GM18526 (cell line): ENCODE measurements around the gene SF3A1.

Source experiments
- POLR2A ChIP-seq: IDR thresholded peaks from 3 replicates; pipeline ENCODE4 v1.6.1; 2011; ENCODE audit not compliant: insufficient read length; ENCODE audit errors: extremely low read depth

The SF3A1 gene, protein sequence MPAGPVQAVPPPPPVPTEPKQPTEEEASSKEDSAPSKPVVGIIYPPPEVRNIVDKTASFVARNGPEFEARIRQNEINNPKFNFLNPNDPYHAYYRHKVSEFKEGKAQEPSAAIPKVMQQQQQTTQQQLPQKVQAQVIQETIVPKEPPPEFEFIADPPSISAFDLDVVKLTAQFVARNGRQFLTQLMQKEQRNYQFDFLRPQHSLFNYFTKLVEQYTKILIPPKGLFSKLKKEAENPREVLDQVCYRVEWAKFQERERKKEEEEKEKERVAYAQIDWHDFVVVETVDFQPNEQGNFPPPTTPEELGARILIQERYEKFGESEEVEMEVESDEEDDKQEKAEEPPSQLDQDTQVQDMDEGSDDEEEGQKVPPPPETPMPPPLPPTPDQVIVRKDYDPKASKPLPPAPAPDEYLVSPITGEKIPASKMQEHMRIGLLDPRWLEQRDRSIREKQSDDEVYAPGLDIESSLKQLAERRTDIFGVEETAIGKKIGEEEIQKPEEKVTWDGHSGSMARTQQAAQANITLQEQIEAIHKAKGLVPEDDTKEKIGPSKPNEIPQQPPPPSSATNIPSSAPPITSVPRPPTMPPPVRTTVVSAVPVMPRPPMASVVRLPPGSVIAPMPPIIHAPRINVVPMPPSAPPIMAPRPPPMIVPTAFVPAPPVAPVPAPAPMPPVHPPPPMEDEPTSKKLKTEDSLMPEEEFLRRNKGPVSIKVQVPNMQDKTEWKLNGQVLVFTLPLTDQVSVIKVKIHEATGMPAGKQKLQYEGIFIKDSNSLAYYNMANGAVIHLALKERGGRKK

DNA sequence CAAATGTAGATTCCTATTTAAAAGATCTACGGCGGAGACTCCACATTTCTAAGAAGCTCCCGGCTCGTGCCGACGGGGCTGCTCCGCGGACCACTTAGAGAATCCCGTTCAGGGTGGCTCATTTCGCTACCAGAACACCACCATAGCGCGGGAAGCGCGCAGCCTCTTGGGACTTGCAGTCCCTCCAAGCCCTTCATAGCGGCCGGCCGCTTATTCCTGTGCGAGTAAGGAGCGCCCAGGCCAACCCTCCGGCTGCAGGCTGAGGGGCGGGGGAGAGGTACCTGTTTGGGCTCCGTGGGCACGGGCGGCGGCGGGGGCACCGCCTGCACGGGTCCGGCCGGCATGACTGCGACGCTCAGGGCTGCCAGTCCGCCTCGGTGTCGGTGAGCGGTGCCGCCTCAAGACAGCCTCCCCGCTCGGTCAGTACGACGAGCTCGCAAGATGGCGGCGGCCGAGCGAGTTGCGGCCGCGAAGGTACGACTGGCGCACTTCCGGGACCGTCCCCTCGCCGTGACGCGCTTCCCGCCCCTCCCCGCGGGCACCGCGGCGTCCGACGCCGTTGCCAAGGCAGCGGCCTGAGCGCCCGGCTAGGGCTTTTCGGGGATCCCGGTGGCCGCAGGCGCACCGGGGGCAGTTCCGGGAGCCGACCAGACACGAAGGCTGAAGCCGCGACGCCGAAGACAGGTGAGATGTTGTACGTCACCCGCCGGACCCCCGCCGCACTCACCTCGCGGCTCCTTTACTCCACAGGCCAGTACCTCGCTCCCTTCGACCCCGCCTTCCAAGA is at the start of gene SF3A1, which contains the start of gene CCDC157:
SF3A1 (minus strand) TSS at position 446 of the 787 bp plus-strand sequence; CDS start at position 344, 102 bp downstream.
CCDC157 (plus strand) TSS at position 559 of the 787 bp plus-strand sequence. CDS start 8,994 bp downstream, outside the sequence.
- TF ChIP-seq POLR2A: peak; percentile 94

DNA sequence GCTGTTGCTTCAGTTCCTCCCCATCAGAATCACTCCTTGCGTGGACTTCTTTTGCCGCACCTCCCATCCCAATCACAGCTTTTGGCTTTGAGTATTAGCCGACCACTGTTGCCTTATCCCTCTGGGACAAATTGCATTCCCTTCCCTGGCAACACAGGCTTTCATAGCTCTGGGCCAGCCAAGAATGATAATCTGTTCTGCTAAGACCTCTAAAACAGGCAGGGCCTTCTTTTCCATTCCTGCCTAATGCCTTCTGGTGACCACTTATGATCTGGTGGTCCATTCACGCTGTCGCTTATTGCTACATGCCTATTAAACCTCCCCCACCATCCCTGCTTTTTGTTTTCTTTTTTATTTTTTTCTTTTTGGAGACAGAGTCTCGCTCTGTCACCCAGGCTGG is 49.7 kb upstream of the SF3A1 start:
- TF ChIP-seq POLR2A: no peak

DNA sequence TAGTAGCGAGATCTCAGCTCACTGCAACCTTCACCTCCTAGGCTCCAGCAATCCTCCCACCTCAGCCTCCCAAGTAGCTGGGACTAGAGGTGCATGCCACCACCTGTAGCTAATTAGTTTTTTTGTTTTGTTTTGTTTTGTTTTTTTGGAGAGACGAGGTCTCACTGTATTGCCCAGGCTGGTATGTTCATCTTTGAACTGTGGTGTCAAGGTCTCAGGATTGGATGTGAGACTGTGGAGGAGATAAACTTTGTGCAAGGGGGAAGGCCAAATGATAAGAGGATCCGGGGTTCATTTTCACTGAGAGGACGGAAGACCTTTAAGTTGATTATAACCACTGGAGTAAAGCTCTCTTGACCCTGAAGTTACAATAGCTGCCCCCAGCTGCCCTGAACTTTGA is 49.0 kb upstream of the SF3A1 start:
- TF ChIP-seq POLR2A: no peak

DNA sequence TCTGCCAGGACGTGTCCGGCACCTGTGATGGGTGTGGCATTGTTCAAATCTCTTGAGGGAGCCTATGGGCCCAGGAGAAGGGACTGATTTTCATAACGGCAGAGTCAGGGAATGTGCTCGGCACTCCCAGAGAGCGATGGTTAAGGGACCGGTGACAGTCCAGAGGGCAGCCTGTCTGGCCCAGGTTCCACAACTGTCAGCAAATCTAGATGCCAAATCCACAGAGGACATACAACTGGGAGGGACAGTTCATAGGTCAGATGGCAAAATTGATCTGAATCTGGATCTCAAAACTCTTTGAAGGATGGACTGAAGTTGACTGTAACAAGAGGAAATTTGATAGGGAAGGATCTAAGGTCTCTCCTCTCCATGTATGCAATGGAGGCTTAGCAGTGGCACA is 47.6 kb upstream of the SF3A1 start:
- no peak for TF ChIP-seq POLR2A

DNA sequence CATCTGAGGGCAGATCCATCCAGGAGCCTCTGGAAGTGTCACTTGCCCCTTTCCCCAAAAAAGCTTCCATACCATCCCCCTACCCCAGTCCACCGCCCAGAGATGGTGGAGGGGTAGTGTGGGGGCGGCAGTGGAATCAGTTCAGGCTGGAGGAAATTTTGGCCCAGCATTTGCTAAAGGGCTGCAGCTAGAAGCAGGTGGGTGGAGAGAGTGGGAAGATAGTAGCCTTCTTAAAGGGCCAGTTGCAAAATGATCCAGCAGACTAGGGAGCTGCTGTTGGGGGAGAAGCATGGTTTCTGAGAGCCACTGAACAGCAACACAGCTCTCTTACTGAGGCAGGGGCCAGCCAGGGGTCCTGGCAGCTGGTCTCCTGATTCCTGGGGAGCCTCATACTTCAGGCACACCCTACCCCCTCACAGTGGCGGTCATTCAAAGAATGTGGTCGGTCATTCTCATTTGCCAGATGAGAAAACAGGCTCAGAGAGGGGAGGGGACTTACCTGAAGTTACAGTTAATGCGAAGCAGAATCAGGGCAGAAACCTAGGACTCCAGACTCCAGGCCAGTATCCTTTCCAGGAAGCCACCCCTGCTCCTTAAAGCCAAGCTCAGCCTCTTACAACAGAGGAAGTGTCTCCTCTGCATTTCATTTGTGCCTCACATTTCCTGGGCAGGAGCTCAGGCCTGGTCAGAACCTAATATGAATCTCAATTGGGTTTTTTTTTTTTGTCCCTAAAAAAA is 45.5 kb upstream of the SF3A1 start:
- TF ChIP-seq POLR2A: no peak

DNA sequence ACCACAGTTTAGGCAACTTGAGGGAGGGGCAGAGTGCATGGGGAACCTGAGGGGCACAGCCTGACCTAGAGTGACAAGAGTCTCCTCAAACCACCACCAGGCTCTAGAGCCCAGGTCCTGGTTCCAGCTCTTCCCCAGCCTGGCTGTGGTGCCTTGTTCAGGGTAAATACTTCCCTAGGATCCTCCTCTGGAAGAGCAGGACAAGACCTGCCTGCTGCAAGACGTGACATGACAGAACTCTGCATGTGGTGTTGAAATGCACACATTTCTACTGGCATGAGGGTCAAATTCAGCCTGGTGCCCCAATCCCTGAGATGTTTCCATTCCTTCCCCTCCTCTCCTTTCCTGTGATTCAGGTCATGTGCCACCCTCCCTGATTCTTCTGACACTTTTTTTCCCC is 43.5 kb upstream of the SF3A1 start:
- no peak for TF ChIP-seq POLR2A

DNA sequence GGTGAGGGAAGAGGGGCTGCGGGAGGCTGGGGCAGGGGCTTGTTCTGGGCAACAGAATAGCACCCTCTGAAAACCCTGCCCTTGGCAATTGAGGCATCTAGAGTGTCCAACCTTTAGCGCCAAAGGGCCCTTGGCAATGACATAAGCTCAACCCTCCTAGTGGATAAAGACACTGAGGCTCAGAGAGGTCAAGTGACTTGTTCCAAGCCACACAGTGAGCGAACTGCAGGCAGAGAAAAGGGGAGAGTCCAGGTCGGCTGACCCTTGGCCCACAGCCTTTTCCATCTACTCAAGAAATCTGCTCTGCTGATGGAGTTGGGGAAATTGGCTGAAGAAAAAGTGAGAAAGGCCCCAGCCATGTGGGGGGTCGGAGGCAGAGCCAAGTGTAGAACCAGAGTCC is 43.0 kb upstream of the SF3A1 start:
- TF ChIP-seq POLR2A: no peak

DNA sequence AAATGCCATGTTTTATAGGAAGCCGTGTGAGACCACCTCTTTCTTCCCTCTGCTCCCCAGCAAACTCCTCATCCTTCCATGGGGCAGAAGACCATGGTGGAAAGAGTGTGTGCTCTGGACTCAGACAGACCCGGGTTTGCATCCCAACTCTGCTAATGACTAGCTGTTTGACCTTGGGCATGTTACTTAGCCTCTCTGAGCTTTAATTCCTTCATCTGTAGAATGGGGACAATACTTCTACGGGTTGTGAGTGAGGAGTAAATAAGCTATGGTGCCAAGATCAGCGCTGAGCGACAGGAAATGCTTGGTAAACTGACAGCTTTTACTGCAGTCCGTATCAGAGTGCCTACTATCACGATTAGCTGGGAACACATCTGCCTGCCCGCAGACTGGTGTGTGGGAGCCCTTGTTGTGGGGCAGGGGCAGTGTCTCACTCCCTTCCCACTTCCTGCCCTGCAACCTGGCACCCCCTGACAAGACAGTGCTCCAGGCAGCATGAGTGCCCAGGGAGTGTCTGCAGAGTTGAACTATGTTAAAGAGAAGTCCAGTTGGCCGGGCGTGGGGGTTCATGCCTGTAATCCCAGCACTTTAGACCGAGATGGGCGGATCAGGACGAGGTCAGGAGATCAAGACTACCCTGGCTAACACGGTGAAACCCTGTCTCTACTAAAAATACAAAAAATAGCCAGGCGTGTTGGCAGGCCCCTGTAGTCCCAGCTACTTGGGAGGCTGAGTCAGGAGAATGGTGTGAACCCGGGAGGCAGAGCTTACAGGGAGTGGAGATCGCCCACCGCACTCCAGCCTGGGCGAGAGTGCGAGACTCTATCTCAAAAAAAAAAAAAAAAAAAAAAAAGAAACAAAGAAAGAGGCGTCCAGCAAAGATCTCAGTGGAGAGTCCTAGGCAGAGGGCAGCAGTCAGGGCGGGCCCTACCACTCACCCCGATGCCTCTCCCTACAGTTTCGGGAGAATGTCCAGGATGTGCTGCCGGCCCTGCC is 42.3 kb upstream of the SF3A1 start:
- TF ChIP-seq POLR2A: no peak

DNA sequence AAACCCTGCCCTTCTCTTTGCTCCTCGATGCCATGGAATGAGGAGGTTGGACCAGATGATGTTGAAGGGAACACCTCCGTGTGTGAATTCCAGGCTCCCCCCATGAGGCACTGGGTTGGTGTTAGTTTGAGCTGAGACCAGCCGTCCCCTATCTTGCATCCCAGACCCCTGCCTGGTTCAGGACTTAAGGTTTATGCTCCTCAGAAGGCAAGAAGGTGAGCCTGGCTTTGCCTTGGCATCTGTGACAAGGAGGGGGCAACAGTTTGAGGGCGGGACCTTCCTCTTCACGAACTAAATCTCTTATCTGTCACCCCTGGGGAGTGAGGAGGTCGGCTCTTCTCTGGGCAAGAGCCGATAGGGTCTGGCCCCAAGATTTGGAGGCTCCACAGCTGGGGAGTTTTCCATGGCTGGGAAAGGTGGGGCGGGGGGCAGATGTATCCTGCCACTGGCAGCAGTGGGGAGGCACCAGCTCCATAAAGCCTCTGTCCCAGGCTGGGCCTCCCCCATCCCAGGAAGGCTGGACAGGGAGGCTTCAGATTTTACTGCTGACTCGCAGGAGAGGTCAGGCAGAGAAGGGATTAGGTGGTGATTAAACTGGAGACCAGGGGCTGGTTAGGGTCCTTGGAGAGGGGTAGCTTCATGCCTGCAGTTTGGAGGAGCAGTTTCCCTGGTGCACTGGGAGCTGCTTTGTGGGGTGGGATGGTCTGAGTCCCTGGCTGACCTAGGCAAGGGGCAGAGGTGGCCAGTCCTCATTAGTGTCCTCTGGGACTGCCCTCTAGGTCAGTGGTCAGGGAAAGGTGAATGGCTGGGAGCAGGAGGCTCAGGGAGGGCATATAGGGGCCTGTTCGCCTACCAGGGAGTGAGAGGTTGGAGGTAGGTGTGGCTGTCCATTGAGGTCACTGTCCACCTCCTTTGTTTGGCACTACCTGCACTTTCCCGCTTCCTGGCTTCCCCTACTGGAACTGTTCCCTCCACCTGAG is 41.3 kb upstream of the SF3A1 start:
- TF ChIP-seq POLR2A: no peak

DNA sequence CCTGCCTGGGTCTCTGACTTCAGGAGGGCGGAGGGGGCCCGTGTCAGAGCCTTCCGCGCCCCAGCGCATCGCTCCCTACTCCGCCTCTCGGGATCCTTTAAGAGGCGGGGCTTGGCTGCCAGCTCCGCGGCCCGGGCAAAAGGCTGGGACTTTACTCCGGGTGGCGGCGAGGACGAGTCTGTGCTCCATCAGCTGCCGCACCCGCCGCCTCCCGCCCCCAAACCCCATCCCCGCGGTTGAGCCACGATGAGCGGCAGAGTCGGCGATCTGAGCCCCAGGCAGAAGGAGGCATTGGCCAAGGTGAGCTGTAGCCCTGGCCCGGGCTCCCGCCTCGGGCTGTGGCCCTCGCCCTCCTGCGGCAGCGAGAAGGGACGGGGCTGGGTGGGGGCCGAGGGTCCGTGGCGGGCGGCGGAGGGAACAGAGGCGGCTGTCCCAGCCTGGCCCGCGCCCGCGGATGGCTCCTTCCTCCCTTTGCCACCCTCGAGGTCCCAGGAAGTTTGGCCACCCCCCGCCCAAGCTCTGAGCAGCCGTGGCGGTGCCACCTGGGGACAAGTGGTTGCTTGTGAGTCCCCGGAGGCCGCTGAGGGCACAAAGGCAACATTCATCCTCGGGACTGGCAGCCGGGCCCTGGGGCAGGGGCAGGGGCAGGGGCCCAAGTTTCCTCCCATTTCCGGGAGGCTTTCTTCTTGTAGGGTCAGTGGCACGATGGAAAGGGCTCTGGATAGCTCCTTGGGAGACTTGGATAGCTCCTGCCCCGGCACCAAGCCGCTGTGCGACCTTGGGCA is 40.4 kb upstream of the SF3A1 start, which contains the start of gene SEC14L2:
SEC14L2 (plus strand) TSS at position 148 of the 785 bp plus-strand sequence; CDS start at position 247, 99 bp downstream.
- peak; percentile 12 for TF ChIP-seq POLR2A

DNA sequence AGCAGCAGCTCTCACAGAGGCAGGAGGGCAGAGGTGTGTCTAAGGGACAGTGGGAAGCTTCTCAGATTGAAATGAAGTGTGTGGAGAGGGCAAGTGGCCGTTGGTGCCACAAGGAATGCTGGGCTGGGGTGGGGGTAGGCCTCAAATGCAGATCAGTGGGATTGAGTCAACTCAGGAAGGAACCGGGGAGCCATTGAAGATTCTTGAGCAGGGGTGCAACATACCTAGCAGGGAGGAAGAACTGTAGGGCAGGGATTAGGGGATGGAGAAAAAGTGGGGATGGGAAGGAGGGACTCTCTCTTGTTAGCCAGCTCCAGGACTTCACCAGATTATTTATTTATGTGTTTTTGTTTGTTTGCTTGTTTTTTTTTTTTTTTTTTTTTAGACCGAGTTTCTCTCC is 37.2 kb upstream of the SF3A1 start:
- TF ChIP-seq POLR2A: no peak

DNA sequence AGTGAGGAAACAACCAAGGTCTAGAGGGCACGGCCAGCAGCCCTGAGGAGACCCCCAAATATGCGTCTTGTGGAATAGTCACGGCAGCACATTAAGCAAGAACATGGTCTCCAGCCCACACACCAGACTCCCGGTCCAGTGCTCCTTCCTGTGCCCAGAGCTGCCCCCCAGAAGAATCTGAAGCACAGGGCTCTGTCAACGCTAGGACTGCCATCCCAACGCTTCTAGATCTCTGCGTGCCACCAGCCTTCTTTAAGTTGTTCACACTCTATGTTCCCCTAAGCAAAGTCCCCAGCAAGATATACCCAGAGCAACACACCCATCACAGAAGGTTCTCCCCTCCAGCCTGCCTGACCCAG is 36.6 kb upstream of the SF3A1 start:
- TF ChIP-seq POLR2A: no peak
